HEK293T (cell line): ENCODE results near the gene TNRC18.

ENCODE experiments used
- BHLHE40 ChIP-seq: fragments of 450-650 bp; IDR thresholded peaks from 2 replicates; pipeline ENCODE4 v1.6.1; 2016; ENCODE audit warnings: mild to moderate bottlenecking, moderate library complexity, borderline replicate concordance
- ELF4 ChIP-seq: fragments of 450-650 bp; IDR thresholded peaks from 2 replicates; pipeline ENCODE4 v1.6.1; 2017; ENCODE audit warnings: antibody characterized with exemption
- FOXA1 ChIP-seq: fragments of 450-650 bp; IDR thresholded peaks from 2 replicates; pipeline ENCODE4 v1.6.1; 2016; ENCODE audit warnings: mild to moderate bottlenecking
- FOXM1 ChIP-seq: fragments of 450-650 bp; IDR thresholded peaks from 2 replicates; pipeline ENCODE4 v1.6.1; 2017; ENCODE audit warnings: mild to moderate bottlenecking, borderline replicate concordance
- NFRKB ChIP-seq: fragments of 450-650 bp; IDR thresholded peaks from 2 replicates; pipeline ENCODE4 v1.6.1; 2016; ENCODE audit warnings: mild to moderate bottlenecking, moderate library complexity
- SP1 ChIP-seq: fragments of 450-650 bp; IDR thresholded peaks from 2 replicates; pipeline ENCODE4 v1.6.1; 2017
- SUZ12 ChIP-seq: fragments of 450-650 bp; IDR thresholded peaks from 2 replicates; pipeline ENCODE4 v1.6.1; 2016; ENCODE audit warnings: mild to moderate bottlenecking
- TARDBP ChIP-seq: fragments of 450-650 bp; IDR thresholded peaks from 2 replicates; pipeline ENCODE4 v1.6.1; 2016
- ZNF384 ChIP-seq: fragments of 450-650 bp; IDR thresholded peaks from 2 replicates; pipeline ENCODE4 v1.6.1; 2016

DNA sequence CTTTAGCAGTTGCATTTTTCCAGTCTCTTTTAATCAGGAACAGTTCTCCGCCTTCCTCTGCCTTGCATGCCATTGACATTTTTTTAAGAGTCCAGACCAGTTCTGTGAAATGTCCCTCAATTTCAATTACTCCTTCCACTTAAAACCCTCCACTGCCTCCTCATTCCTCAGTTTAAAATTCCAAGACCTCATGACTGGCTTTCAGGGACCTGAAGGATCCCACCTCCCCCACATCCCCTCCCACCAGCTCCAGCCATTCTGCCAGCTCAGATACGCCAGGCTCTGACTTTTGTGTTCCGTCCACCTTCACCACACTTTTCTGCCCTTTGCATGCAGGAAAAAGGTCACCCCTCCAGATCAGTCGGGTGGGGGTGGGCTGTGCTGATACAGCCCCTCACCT, 8.7 kb downstream of the TNRC18 start:
- TF ChIP-seq FOXM1 (no peak), TARDBP (no peak), ELF4 (no peak), BHLHE40 (no peak), ZNF384 (no peak), SP1 (no peak), FOXA1 (no peak), NFRKB (no peak), SUZ12 (no peak)
